ENCODE data around the gene KCNT1. TPM values are rescaled to one million over a fixed set of nuclear protein-coding genes. Genes with fewer than 3 reads are reported as not detected.

Gene KCNT1
- total RNA-seq, 1 donor from 2014 or later, result not detected

GRCh38 chr9:135814421-135815095 lies 112.6 kb downstream of the KCNT1 start:
- no peaks in the 10 kb centered on the region for H3K4me1 ChIP-seq
- DNase-seq (ENCODE audit: extremely low spot score in 2 of 2), result no peak

GRCh38 chr9:135815413-135815812 lies 113.4 kb downstream of the KCNT1 start:
- no peak overlapping the region for H3K4me3 ChIP-seq
- H3K27me3 ChIP-seq, result no peaks in the 10 kb centered on the region
- no peak for DNase-seq (ENCODE audit: extremely low spot score in 2 of 2)
- peaks cover 0 to 85% of the 10 kb centered on the region in 2 donors for H3K36me3 ChIP-seq
- H3K9me3 ChIP-seq, result no peaks in the 10 kb centered on the region
- TF ChIP-seq POLR2A (IDR thresholded peaks at IDR 0.05) (no peak), POLR2AphosphoS5 (IDR thresholded peaks at IDR 0.05; ENCODE audit: insufficient read depth in 1 of 2, low read depth in 1 of 2) (no peak), CTCF (IDR thresholded peaks at IDR 0.05) (no peak)
- intact Hi-C loops (cut with DNase I), result no loop called here
- H3K4me1 ChIP-seq, result no peaks in the 10 kb centered on the region
- H3K27ac ChIP-seq, result no peak overlapping the region

More at GRCh38 chr9:135814421-135815095, 112.6 kb downstream of the KCNT1 start:
- TF ChIP-seq CTCF (IDR thresholded peaks at IDR 0.05) (no peak), POLR2A (IDR thresholded peaks at IDR 0.05) (no peak), POLR2AphosphoS5 (IDR thresholded peaks at IDR 0.05; ENCODE audit: insufficient read depth in 1 of 2, low read depth in 1 of 2) (no peak)
- no peaks in the 10 kb centered on the region for H3K27me3 ChIP-seq
- intact Hi-C loops (cut with DNase I), result no loop called here
- H3K4me3 ChIP-seq, result no peak overlapping the region
- no peaks in the 10 kb centered on the region for H3K9me3 ChIP-seq
- H3K27ac ChIP-seq, result no peak overlapping the region
- peaks cover 0 to 86% of the 10 kb centered on the region in 2 donors for H3K36me3 ChIP-seq

GRCh38 chr9:135815830-135816650 lies 114.1 kb downstream of the KCNT1 start:
- TF ChIP-seq POLR2A (IDR thresholded peaks at IDR 0.05), result no peak
- TF ChIP-seq CTCF (IDR thresholded peaks at IDR 0.05), result no peak
- no peak for TF ChIP-seq POLR2AphosphoS5 (IDR thresholded peaks at IDR 0.05; ENCODE audit: insufficient read depth in 1 of 2, low read depth in 1 of 2)
- intact Hi-C loops (cut with DNase I), result no loop called here
- Histone ChIP-seq H3K27me3 (no peaks in the 10 kb centered on the region), H3K36me3 (peaks cover 0 to 86% of the 10 kb centered on the region in 2 donors), H3K4me3 (no peak overlapping the region), H3K9me3 (no peaks in the 10 kb centered on the region), H3K27ac (no peak overlapping the region), H3K4me1 (no peaks in the 10 kb centered on the region)
- no peak for DNase-seq (ENCODE audit: extremely low spot score in 2 of 2)

GRCh38 chr9:135816651-135816970 lies 114.6 kb downstream of the KCNT1 start:
- H3K4me3 ChIP-seq, result no peak overlapping the region

More at GRCh38 chr9:135816651-135816970, 114.6 kb downstream of the KCNT1 start:
- Histone ChIP-seq H3K9me3 (no peaks in the 10 kb centered on the region), H3K4me1 (no peaks in the 10 kb centered on the region), H3K27ac (no peak overlapping the region), H3K36me3 (peaks cover 0 to 87% of the 10 kb centered on the region in 2 donors), H3K27me3 (no peaks in the 10 kb centered on the region)
- no peak for TF ChIP-seq CTCF (IDR thresholded peaks at IDR 0.05)
- TF ChIP-seq POLR2A (IDR thresholded peaks at IDR 0.05), result no peak
- no peak for TF ChIP-seq POLR2AphosphoS5 (IDR thresholded peaks at IDR 0.05; ENCODE audit: insufficient read depth in 1 of 2, low read depth in 1 of 2)
- intact Hi-C loops (cut with DNase I), result no loop called here
- no peak for DNase-seq (ENCODE audit: extremely low spot score in 2 of 2)

Data from vagina (tissue), 2 donors.